Suprapubic skin (tissue), 3 donors: ENCODE results near the gene CDHR3.

Source experiments
- CTCF ChIP-seq, 2 donors: fragments of 200-600 bp in 1 of 2; fragments of 450-650 bp in 1 of 2; sonication (generic) in 1 of 2; IDR thresholded peaks; one replicate each; pipeline ENCODE4 v1.5.1; 2016 to 2019; ENCODE audit warnings: antibody characterized with exemption in 2 of 2, mild to moderate bottlenecking in 1 of 2, moderate library complexity in 1 of 2
- POLR2A ChIP-seq, 2 donors: fragments of 450-650 bp; IDR thresholded peaks; one replicate each; pipeline ENCODE4 v1.6.1; 2017; ENCODE audit warnings: antibody characterized with exemption in 2 of 2, mild to moderate bottlenecking in 2 of 2, moderate library complexity in 2 of 2

- no peak for TF ChIP-seq CTCF (IDR thresholded peaks at IDR 0.05)
- TF ChIP-seq POLR2A (IDR thresholded peaks at IDR 0.05) = no peak
Observed at GRCh38 chr7:105958012-105958411, 5.1 kb upstream of the CDHR3 start.
